ENCODE results near the gene TUBGCP5.

Gene TUBGCP5

GRCh38 chr15:22973987-22974386, 65.4 kb downstream of the TUBGCP5 start:
- no peak for DNase-seq

GRCh38 chr15:22973286-22973685, 66.1 kb downstream of the TUBGCP5 start:
- no peak for DNase-seq

- no peak for DNase-seq
Measured at GRCh38 chr15:22969489-22969888, 69.9 kb downstream of the TUBGCP5 start.

GRCh38 chr15:22968366-22968765, 71.0 kb downstream of the TUBGCP5 start:
- no peak for DNase-seq

- DNase-seq, result no peak
Measured at GRCh38 chr15:22967084-22967770, 72.1 kb downstream of the TUBGCP5 start.

GRCh38 chr15:22966321-22967083, 72.9 kb downstream of the TUBGCP5 start:
- no peak for DNase-seq

- no peak for DNase-seq
Measured at GRCh38 chr15:22963641-22964040, 75.7 kb downstream of the TUBGCP5 start.

- DNase-seq, result no peak
Measured at GRCh38 chr15:22962611-22963010, 76.8 kb downstream of the TUBGCP5 start.

- no peak for DNase-seq
Measured at GRCh38 chr15:22961762-22962161, 77.6 kb downstream of the TUBGCP5 start.

- DNase-seq, result no peak
Measured at GRCh38 chr15:22960556-22960955, 78.8 kb downstream of the TUBGCP5 start.

GRCh38 chr15:22960126-22960525, 79.2 kb downstream of the TUBGCP5 start:
- no peak for DNase-seq

GRCh38 chr15:22959321-22960101, 79.9 kb downstream of the TUBGCP5 start:
- no peak for DNase-seq

GRCh38 chr15:22958487-22959280, 80.7 kb downstream of the TUBGCP5 start:
- no peak for DNase-seq

GRCh38 chr15:22956978-22957260, 82.5 kb downstream of the TUBGCP5 start:
- DNase-seq, result no peak

GRCh38 chr15:22956257-22956977, 83.0 kb downstream of the TUBGCP5 start:
- no peak for DNase-seq

- DNase-seq, result no peak
Measured at GRCh38 chr15:22955544-22956119, 83.7 kb downstream of the TUBGCP5 start.

GRCh38 chr15:22954798-22955543, 84.4 kb downstream of the TUBGCP5 start:
- DNase-seq, result no peak

- no peak for DNase-seq
Measured at GRCh38 chr15:22954326-22954725, 85.0 kb downstream of the TUBGCP5 start.

GRCh38 chr15:22952796-22953579, 86.4 kb downstream of the TUBGCP5 start:
- DNase-seq, result no peak

Data from OCI-M1 (cell line).